PFSK-1 (cell line): ENCODE results near the gene SORBS1.

Source experiments
- FOXP2 ChIP-seq: optimal IDR thresholded peaks from 2 replicates; pipeline ENCODE3; 2011; ENCODE audit warnings: borderline replicate concordance, control low read depth, inconsistent platforms; ENCODE audit not compliant: insufficient read depth; ENCODE audit errors: extremely low read length, extremely low read depth
- POLR2AphosphoS5 ChIP-seq: IDR thresholded peaks from 2 replicates; pipeline ENCODE4 v1.6.1; 2012; ENCODE audit warnings: low read depth, mild to moderate bottlenecking, control low read depth, low read length, moderate library complexity
- SIN3A ChIP-seq: IDR thresholded peaks from 2 replicates; pipeline ENCODE4 v1.6.1; 2012; ENCODE audit warnings: mild to moderate bottlenecking, low read length, moderate library complexity, borderline replicate concordance; ENCODE audit not compliant: insufficient read depth

- TF ChIP-seq POLR2AphosphoS5 (no peak), FOXP2 (no peak), SIN3A (no peak)
Observed at GRCh38 chr10:95312257-95312656, 248.9 kb downstream of the SORBS1 start.
